ENCODE measurements around the gene PLA2G4F.

PLA2G4F gene

GRCh38 chr15:42120285-42120684 is 36.2 kb downstream of the PLA2G4F start:
- peaks cover 13% of the 10 kb centered on the region; the same call in 1 of the 2 replicates for H3K4me1 ChIP-seq (ENCODE audit: insufficient read depth, low read length)
- H3K36me3 ChIP-seq (ENCODE audit: insufficient read depth, low read length), result no peaks in the 10 kb centered on the region
- H3K9ac ChIP-seq (ENCODE audit: low read depth, low read length), result no peak overlapping the region
- H3K9me3 ChIP-seq (ENCODE audit: control insufficient read depth, insufficient read depth, low read length), result no peaks in the 10 kb centered on the region

GRCh38 chr15:42119446-42119760 is 37.0 kb downstream of the PLA2G4F start:
- Histone ChIP-seq H3K9me3 (ENCODE audit: control insufficient read depth, insufficient read depth, low read length) (no peaks in the 10 kb centered on the region), H3K36me3 (ENCODE audit: insufficient read depth, low read length) (no peaks in the 10 kb centered on the region), H3K9ac (ENCODE audit: low read depth, low read length) (no peak overlapping the region; the same call in 1 of the 2 replicates), H3K4me1 (ENCODE audit: insufficient read depth, low read length) (peaks cover 13% of the 10 kb centered on the region; the same call in 1 of the 2 replicates)

GRCh38 chr15:42118650-42119445 is 37.6 kb downstream of the PLA2G4F start:
- H3K9me3 ChIP-seq (ENCODE audit: control insufficient read depth, insufficient read depth, low read length), result no peaks in the 10 kb centered on the region
- H3K4me1 ChIP-seq (ENCODE audit: insufficient read depth, low read length), result peaks cover 13% of the 10 kb centered on the region; the same call in 1 of the 2 replicates
- H3K36me3 ChIP-seq (ENCODE audit: insufficient read depth, low read length), result no peaks in the 10 kb centered on the region
- peak overlapping the region; percentile 24; the same call in 1 of the 2 replicates for H3K9ac ChIP-seq (ENCODE audit: low read depth, low read length)

GRCh38 chr15:42111924-42112323 is 44.5 kb downstream of the PLA2G4F start:
- Histone ChIP-seq H3K9me3 (ENCODE audit: control insufficient read depth, insufficient read depth, low read length) (no peaks in the 10 kb centered on the region), H3K4me1 (ENCODE audit: insufficient read depth, low read length) (no peaks in the 10 kb centered on the region), H3K9ac (ENCODE audit: low read depth, low read length) (no peak overlapping the region)

GRCh38 chr15:42110367-42110766 is 46.1 kb downstream of the PLA2G4F start:
- Histone ChIP-seq H3K9ac (ENCODE audit: low read depth, low read length) (no peak overlapping the region), H3K9me3 (ENCODE audit: control insufficient read depth, insufficient read depth, low read length) (no peaks in the 10 kb centered on the region), H3K36me3 (ENCODE audit: insufficient read depth, low read length) (no peaks in the 10 kb centered on the region), H3K4me1 (ENCODE audit: insufficient read depth, low read length) (no peaks in the 10 kb centered on the region)

More at GRCh38 chr15:42111924-42112323, 44.5 kb downstream of the PLA2G4F start:
- no peaks in the 10 kb centered on the region for H3K36me3 ChIP-seq (ENCODE audit: insufficient read depth, low read length)

GRCh38 chr15:42108806-42109205 is 47.6 kb downstream of the PLA2G4F start:
- H3K9me3 ChIP-seq (ENCODE audit: control insufficient read depth, insufficient read depth, low read length), result no peaks in the 10 kb centered on the region
- H3K9ac ChIP-seq (ENCODE audit: low read depth, low read length), result no peak overlapping the region
- H3K4me1 ChIP-seq (ENCODE audit: insufficient read depth, low read length), result no peaks in the 10 kb centered on the region
- H3K36me3 ChIP-seq (ENCODE audit: insufficient read depth, low read length), result no peaks in the 10 kb centered on the region

- H3K36me3 ChIP-seq (ENCODE audit: insufficient read depth, low read length), result no peaks in the 10 kb centered on the region
- H3K4me1 ChIP-seq (ENCODE audit: insufficient read depth, low read length), result no peaks in the 10 kb centered on the region
- H3K9me3 ChIP-seq (ENCODE audit: control insufficient read depth, insufficient read depth, low read length), result no peaks in the 10 kb centered on the region
- no peak overlapping the region for H3K9ac ChIP-seq (ENCODE audit: low read depth, low read length)
These were observed 48.2 kb downstream of the PLA2G4F start for GRCh38 chr15:42108189-42108588.

GRCh38 chr15:42107473-42107872 is 49.0 kb downstream of the PLA2G4F start:
- Histone ChIP-seq H3K4me1 (ENCODE audit: insufficient read depth, low read length) (no peaks in the 10 kb centered on the region), H3K9me3 (ENCODE audit: control insufficient read depth, insufficient read depth, low read length) (no peaks in the 10 kb centered on the region), H3K36me3 (ENCODE audit: insufficient read depth, low read length) (no peaks in the 10 kb centered on the region), H3K9ac (ENCODE audit: low read depth, low read length) (no peak overlapping the region)

GRCh38 chr15:42106288-42106687 is 50.1 kb downstream of the PLA2G4F start:
- no peaks in the 10 kb centered on the region for H3K4me1 ChIP-seq (ENCODE audit: insufficient read depth, low read length)
- H3K9me3 ChIP-seq (ENCODE audit: control insufficient read depth, insufficient read depth, low read length), result no peaks in the 10 kb centered on the region
- H3K9ac ChIP-seq (ENCODE audit: low read depth, low read length), result no peak overlapping the region
- H3K36me3 ChIP-seq (ENCODE audit: insufficient read depth, low read length), result no peaks in the 10 kb centered on the region

- Histone ChIP-seq H3K9ac (ENCODE audit: low read depth, low read length) (no peak overlapping the region), H3K9me3 (ENCODE audit: control insufficient read depth, insufficient read depth, low read length) (no peaks in the 10 kb centered on the region), H3K36me3 (ENCODE audit: insufficient read depth, low read length) (no peaks in the 10 kb centered on the region), H3K4me1 (ENCODE audit: insufficient read depth, low read length) (peaks cover 10% of the 10 kb centered on the region; the same call in 1 of the 2 replicates)
These were observed 52.1 kb downstream of the PLA2G4F start for GRCh38 chr15:42104095-42104891.

GRCh38 chr15:42102646-42103235 is 53.7 kb downstream of the PLA2G4F start:
- no peak overlapping the region for H3K9ac ChIP-seq (ENCODE audit: low read depth, low read length)
- H3K36me3 ChIP-seq (ENCODE audit: insufficient read depth, low read length), result no peaks in the 10 kb centered on the region
- H3K9me3 ChIP-seq (ENCODE audit: control insufficient read depth, insufficient read depth, low read length), result no peaks in the 10 kb centered on the region
- H3K4me1 ChIP-seq (ENCODE audit: insufficient read depth, low read length), result peaks cover 10% of the 10 kb centered on the region; the same call in 1 of the 2 replicates

GRCh38 chr15:42101861-42102260 is 54.6 kb downstream of the PLA2G4F start:
- Histone ChIP-seq H3K9me3 (ENCODE audit: control insufficient read depth, insufficient read depth, low read length) (no peaks in the 10 kb centered on the region), H3K36me3 (ENCODE audit: insufficient read depth, low read length) (no peaks in the 10 kb centered on the region), H3K9ac (ENCODE audit: low read depth, low read length) (no peak overlapping the region), H3K4me1 (ENCODE audit: insufficient read depth, low read length) (peaks cover 10% of the 10 kb centered on the region; the same call in 1 of the 2 replicates)

- Histone ChIP-seq H3K9me3 (ENCODE audit: control insufficient read depth, insufficient read depth, low read length) (no peaks in the 10 kb centered on the region), H3K36me3 (ENCODE audit: insufficient read depth, low read length) (no peaks in the 10 kb centered on the region), H3K9ac (ENCODE audit: low read depth, low read length) (no peak overlapping the region), H3K4me1 (ENCODE audit: insufficient read depth, low read length) (peaks cover 10% of the 10 kb centered on the region; the same call in 1 of the 2 replicates)
These were observed 56.2 kb downstream of the PLA2G4F start for GRCh38 chr15:42100021-42100800.

- no peaks in the 10 kb centered on the region for H3K36me3 ChIP-seq (ENCODE audit: insufficient read depth, low read length)
- H3K9me3 ChIP-seq (ENCODE audit: control insufficient read depth, insufficient read depth, low read length), result no peaks in the 10 kb centered on the region
- no peak overlapping the region for H3K9ac ChIP-seq (ENCODE audit: low read depth, low read length)
- peaks cover 25% of the 10 kb centered on the region; the same call in 1 of the 2 replicates for H3K4me1 ChIP-seq (ENCODE audit: insufficient read depth, low read length)
These were observed 59.4 kb downstream of the PLA2G4F start for GRCh38 chr15:42097018-42097417.

Data from ES-I3 (cell line).